ACC112 (cell line): ENCODE results near the gene ZIC4.
A peak's percentile ranks its signal among the peaks of the same experiment; 100 is the strongest.

Source experiments
- H2AFZ ChIP-seq: fragments of 200-600 bp; sonication (generic); one replicate; pipeline ENCODE4 v1.6.0; 2017; ENCODE audit warnings: antibody characterized with exemption, low read length; ENCODE audit not compliant: unreplicated experiment
- H3K27ac ChIP-seq: fragments of 200-600 bp; sonication (generic); 2 replicates; pipeline ENCODE4 v1.5.1; 2014; ENCODE audit warnings: low read depth, mild to moderate bottlenecking, antibody characterized with exemption, low read length, moderate library complexity
- H3K27me3 ChIP-seq: fragments of 200-600 bp; sonication (generic); 2 replicates; pipeline ENCODE4 v1.6.1; 2014; ENCODE audit warnings: mild to moderate bottlenecking, antibody characterized with exemption, low read length, moderate library complexity, mixed read lengths; ENCODE audit not compliant: insufficient read depth
- H3K36me3 ChIP-seq: fragments of 200-600 bp; sonication (generic); 2 replicates; pipeline ENCODE4 v1.6.1; 2016; ENCODE audit warnings: mild to moderate bottlenecking, antibody characterized with exemption, low read length, moderate library complexity, mixed read lengths; ENCODE audit not compliant: insufficient read depth
- H3K4me1 ChIP-seq: fragments of 200-600 bp; sonication (generic); one replicate; pipeline ENCODE4 v1.6.1; 2016; ENCODE audit warnings: low read length, mixed read lengths; ENCODE audit not compliant: insufficient read depth, unreplicated experiment, control insufficient read depth
- H3K4me3 ChIP-seq: fragments of 200-600 bp; sonication (generic); 2 replicates; pipeline ENCODE4 v1.5.1; 2014; ENCODE audit warnings: mild to moderate bottlenecking, low read depth, low read length
- H3K79me2 ChIP-seq: fragments of 200-600 bp; sonication (generic); one replicate; pipeline ENCODE4 v1.6.0; 2016; ENCODE audit warnings: low read length; ENCODE audit not compliant: control insufficient read depth, unreplicated experiment, insufficient read depth

Gene ZIC4

DNA sequence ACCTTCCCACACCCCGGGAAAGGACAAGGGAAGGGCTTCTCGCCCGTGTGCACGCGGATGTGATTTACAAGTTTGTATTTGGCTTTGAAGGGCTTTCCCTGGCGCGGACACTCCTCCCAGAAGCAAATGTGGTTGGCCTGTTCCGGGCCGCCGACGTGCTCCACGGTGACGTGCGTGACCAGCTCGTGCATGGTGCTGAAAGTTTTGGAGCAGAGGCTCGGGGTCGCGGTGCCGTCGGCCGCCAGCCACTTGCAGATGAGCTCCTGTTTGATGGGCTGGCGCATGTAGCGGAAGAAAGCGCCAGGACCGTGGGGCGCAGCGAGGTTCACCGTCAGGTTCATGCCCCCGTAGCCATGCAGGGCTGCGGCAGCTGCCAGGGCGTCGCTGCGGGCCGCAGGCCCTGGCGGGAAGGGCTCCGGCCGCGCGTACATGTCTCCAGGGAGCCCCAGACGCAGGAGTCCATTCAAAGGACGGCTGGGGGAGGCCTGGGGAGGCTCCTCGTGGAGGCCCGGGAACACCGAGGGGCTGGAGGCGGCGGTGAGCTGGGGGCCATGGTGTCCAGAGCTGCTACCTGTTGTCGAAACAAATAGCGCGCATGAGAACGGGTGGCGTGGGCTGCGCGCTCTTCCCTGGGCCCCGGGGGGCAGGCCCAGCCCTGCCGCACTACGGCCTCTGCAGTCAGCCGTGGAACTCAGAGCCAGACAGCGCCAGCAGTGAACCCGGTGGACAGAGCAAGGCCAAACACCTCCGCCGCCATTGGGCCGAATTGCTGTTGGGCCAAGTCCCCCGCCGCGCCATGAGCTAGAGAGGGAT is 10.2 kb downstream of the ZIC4 start:
- H3K27me3 ChIP-seq = peaks cover 97% of the 10 kb centered on the region
- H3K36me3 ChIP-seq = no peaks in the 10 kb centered on the region
- no peak overlapping the region for H3K27ac ChIP-seq
- H2AFZ ChIP-seq = no peak overlapping the region
- no peak overlapping the region for H3K4me3 ChIP-seq
- no peaks in the 10 kb centered on the region for H3K79me2 ChIP-seq
- no peaks in the 10 kb centered on the region for H3K4me1 ChIP-seq

DNA sequence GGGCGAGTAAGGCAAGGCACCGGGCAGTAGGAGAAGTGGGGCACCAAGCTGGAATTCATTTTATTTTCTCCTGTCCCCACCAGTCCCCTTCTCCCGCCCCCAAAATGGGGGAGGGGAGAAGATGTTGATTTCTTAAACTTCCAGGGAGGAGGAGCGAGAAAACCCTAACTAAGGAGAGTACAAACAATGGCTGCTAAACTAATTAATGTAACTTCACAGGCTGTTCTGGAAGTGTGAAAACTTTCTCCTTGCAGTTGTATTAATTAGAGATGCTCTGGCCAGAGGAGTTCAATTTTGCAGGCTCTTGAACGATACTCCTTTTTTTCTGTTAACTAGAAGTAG is 11.5 kb downstream of the ZIC4 start:
- Histone ChIP-seq H3K4me1 (no peaks in the 10 kb centered on the region), H2AFZ (no peak overlapping the region), H3K4me3 (no peak overlapping the region)

DNA sequence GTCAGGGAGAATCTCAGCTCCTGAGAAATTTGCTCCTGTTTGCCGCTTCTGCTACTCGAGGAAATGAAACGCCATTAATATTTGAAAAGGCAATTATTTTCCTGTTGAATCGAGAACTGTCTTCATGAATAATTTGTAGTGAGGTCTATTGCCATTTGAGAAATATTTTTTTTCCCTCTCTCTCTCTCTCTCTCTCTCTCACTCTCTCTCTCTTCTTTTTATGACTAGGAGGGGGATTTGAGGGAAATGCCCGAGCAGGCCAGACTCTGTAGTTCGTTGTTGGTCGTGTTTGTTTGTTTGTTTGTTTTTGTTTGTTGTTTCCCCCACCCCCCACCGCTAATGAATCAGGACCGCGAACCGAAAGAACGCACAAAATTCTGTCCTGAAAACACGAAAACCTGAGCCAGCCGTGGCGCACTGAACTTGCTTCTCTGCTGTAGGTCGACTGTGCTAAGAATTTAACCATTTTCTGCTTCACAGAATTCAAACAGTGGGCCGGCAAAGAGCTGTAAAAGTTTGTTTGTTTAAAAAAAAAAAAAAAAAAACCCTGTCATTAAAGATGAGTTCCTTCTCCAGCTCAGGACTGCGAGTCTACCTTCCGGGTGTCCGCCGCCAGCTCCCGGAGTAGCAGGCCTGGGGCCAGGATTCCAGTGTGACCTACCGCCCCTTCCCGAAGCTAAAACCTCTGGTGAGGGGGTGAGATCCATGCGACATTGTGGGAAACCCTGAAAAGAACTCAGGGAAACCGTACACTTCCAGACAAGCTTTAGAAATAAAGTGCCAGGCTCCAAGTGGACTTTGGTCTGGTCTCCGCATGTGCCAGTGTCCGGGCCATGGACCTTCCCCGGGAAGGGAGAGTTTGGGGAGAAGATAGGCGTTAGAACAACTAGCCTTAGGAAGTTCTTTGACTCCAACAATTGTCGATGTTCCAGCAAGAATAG is 12.1 kb downstream of the ZIC4 start:
- no peaks in the 10 kb centered on the region for H3K4me1 ChIP-seq
- H3K4me3 ChIP-seq = peak overlapping the region; percentile 70
- peaks cover 99% of the 10 kb centered on the region for H3K27me3 ChIP-seq
- no peaks in the 10 kb centered on the region for H3K36me3 ChIP-seq
- H3K79me2 ChIP-seq = no peaks in the 10 kb centered on the region
- no peak overlapping the region for H3K27ac ChIP-seq
- H2AFZ ChIP-seq = no peak overlapping the region

More for the DNA sequence above, 11.5 kb downstream of the ZIC4 start:
- H3K27me3 ChIP-seq = peaks cover 97% of the 10 kb centered on the region
- H3K27ac ChIP-seq = no peak overlapping the region
- H3K79me2 ChIP-seq = no peaks in the 10 kb centered on the region
- H3K36me3 ChIP-seq = no peaks in the 10 kb centered on the region

DNA sequence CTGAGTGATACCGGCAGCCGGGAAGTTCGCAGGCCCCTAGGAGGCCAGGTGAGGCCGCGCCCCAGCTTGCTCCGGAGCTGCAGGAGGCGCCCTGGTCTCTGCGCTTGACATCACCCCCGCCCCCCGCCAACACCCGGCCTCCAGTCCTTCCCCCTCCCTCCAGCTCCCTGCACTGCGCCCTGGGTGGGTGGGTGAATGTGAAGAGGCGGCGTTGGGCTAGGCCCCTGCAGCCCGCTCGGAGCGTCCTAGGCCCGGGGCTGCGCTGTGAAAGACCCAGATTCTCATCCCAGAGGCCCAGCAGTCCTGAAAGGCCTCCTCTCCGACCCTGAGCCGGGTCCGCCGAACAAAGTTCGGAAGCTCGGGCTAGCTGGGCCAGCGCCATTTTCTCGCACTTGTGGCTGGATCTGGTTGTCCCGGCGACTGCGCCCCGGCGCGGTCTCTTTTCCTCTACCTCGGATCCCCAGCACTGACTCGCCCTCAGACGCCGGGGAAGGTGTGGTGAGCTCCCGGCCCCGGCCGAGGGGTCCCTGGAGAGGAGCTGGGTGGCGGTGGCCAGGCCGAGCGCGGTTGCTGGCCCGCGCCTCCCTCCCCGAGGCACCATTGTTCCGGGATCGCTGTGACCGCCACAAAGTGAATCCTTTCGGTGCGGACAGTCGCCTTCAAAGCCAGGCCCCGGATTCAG is 12.9 kb downstream of the ZIC4 start:
- H3K4me3 ChIP-seq = peak overlapping the region; percentile 70
- no peak overlapping the region for H3K27ac ChIP-seq
- H3K27me3 ChIP-seq = peaks cover 99% of the 10 kb centered on the region
- no peaks in the 10 kb centered on the region for H3K4me1 ChIP-seq
- no peak overlapping the region for H2AFZ ChIP-seq
- H3K36me3 ChIP-seq = no peaks in the 10 kb centered on the region
- no peaks in the 10 kb centered on the region for H3K79me2 ChIP-seq

DNA sequence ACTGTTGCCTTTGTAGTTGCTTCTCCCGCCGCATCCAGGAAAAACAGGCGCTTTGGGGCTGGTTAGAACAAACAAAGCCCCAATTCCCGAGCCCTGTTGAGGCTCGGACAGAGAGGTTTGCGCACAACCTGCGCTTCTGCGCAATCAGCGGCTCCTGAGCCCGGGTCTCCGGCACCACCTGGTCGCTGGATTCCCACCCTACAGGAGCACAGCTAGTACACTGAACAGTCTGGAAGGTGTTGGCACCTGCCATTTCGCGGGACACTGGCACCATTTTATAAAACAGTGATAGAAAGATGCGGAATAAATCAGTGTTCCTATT is 13.8 kb downstream of the ZIC4 start:
- H3K4me1 ChIP-seq = no peaks in the 10 kb centered on the region
- no peaks in the 10 kb centered on the region for H3K36me3 ChIP-seq
- peak overlapping the region; percentile 70 for H3K4me3 ChIP-seq
- H2AFZ ChIP-seq = peak overlapping the region; percentile 39
- H3K79me2 ChIP-seq = no peaks in the 10 kb centered on the region
- peaks cover 99% of the 10 kb centered on the region for H3K27me3 ChIP-seq
- no peak overlapping the region for H3K27ac ChIP-seq

DNA sequence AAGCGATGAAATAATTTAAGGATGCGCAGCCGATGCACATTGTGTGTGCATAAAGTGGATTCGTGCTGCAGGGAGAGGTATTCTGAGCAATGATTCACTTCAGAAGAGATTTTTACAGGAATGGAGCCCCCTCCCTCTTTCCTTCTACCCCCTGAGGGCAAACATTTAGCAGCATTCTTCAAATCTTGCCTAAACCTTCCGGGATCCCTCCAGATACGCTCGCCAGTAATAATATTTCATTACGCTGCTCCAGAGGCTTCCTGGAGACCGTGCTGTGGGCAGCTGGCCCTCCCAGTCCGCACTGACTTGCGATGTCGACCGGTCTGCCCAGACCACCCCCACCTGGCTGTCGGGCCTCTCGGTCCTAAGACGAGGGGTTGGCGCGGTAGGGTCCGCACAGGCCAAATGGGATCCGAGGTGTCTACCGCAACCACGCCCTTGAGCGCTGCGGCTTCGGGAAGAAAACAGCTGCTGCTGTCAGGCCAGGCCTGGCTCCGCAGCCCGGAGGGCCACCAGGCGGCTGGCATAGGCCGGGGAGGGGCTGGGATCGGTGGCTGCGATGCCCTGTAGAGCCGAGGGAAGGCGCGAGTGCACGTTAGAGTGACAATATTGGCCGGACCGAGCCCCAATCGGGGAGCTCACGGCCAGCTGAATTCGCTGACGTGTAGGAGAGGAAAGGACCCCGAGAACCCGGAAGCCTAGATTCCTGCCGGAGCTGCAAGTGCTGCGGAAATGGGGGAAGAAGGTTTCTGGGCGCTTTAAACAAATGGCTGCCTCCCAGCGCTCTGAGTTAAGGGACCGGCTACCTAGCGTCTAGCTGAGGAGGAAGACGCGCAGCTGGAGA is 14.3 kb downstream of the ZIC4 start:
- peak overlapping the region; percentile 70 for H3K4me3 ChIP-seq
- peaks cover 99% of the 10 kb centered on the region for H3K27me3 ChIP-seq
- no peak overlapping the region for H3K27ac ChIP-seq
- H3K4me1 ChIP-seq = no peaks in the 10 kb centered on the region
- H3K79me2 ChIP-seq = no peaks in the 10 kb centered on the region
- H2AFZ ChIP-seq = peak overlapping the region; percentile 48
- no peaks in the 10 kb centered on the region for H3K36me3 ChIP-seq

DNA sequence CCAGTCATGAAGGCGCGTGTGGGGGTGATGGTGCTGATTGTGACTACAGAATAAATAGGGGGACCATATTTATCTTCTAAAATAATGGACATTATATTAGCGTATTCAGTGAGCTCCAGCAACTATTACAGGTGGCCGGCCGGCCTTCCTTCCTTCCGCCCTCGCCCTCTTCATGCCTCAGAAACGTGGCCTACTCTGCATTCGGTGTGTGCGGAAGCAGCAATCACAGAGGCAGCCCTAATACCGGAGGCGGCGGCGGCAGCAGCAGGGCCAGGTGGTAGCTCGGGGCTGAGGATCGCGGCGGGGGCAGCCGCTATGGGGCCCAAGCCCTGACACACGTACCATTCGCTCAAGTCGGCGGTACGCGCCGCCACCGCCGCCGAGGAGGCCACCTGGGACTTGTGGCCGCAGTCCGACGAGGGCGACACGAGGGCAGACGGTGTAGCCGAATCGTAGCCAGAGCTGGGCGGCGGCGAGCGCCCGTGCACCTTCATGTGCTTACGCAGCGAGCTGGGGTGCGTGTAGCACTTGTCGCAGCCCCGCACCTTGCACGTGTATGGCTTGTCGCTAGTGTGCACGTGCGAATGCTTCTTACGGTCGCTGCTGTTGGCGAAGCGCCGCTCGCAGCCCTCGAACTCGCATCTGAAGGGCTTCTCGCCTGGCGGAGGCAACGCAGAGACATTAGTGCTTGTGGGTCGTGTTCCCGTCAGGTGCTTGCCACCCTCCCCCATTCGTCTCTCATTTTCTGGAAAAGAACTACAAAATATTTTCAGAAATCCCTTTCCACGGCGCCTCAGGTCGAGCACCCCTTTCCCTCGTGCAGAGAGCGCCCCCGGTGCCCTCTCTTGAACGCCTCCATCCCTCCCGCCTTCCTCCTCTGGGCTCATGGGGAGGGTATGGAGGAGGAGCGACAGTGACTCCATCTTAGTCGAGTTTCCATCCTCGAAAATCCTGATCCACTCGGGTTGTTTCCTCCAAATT is 15.5 kb downstream of the ZIC4 start:
- H3K4me1 ChIP-seq = no peaks in the 10 kb centered on the region
- peaks cover 99% of the 10 kb centered on the region for H3K27me3 ChIP-seq
- H3K36me3 ChIP-seq = no peaks in the 10 kb centered on the region
- H3K27ac ChIP-seq = no peak overlapping the region
- no peak overlapping the region for H2AFZ ChIP-seq
- H3K4me3 ChIP-seq = peak overlapping the region; percentile 21; the same call in 1 of the 2 replicates
- H3K79me2 ChIP-seq = no peaks in the 10 kb centered on the region

DNA sequence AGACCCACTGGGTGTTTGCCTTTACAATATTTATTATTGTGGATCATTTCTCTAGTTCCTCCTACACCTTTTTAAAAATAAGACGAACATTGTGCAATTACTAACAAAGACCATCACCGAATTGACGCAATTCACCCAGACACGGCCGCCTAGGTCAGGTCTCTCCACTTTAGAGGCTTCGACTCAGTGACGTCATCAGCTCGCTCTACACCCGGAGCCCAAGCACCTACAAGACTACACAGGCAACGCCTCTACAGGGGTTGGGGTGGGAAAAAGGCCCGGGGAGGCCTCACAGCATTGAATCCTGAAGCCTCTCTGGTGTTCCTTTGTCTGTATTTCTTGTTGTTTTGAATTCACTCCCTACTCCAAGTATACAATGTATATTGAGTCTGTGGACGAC is 16.6 kb downstream of the ZIC4 start:
- H3K27ac ChIP-seq = no peak overlapping the region
- no peaks in the 10 kb centered on the region for H3K36me3 ChIP-seq
- peaks cover 99% of the 10 kb centered on the region for H3K27me3 ChIP-seq
- no peak overlapping the region for H3K4me3 ChIP-seq
- H2AFZ ChIP-seq = no peak overlapping the region
- no peaks in the 10 kb centered on the region for H3K79me2 ChIP-seq
- no peaks in the 10 kb centered on the region for H3K4me1 ChIP-seq

DNA sequence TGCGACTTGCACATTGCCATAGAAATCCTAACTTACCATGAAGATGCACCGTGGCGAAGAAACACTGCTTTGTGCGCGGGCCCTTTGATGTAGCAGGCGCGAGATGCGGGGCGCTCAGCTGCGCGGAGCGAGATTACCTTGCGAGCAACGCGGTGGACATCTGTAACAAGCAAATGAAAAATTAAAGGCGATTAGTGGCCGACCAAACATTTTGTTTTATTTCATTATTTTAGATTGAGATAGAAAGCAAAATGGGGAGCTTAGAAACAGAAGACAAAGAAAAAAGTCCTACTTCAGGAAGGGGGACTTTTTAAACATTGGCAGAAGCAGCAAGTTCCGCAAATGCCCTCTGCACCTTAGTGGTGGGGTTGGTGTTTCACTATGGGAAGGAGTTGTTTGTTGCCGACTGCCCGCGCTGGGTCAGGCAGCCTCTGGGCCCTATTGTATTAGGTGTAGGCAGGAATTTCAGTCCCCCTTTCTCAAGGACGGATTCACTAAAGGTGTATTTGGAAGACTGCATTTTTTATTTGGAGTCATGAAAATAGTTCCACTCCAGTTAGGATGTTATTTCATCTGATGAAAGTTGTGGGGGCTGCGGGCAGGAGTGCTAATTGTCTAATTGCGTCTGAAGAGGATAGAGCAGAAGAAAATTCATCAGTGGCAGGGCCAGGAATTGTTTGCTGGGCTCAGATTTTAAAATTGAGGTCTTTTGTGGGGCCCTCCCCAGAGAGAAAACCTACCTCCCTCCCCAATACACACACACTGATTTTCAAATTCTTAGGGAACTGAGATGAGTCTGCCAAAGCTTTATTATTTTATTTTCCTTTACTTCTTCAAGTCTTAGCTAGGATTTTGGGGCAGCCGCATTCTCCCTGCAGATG is 17.4 kb downstream of the ZIC4 start:
- H3K4me1 ChIP-seq = no peaks in the 10 kb centered on the region
- H3K36me3 ChIP-seq = no peaks in the 10 kb centered on the region
- no peak overlapping the region for H2AFZ ChIP-seq
- H3K4me3 ChIP-seq = no peak overlapping the region
- H3K27ac ChIP-seq = no peak overlapping the region
- H3K79me2 ChIP-seq = no peaks in the 10 kb centered on the region
- H3K27me3 ChIP-seq = peaks cover 99% of the 10 kb centered on the region
